SH-SY5Y (cell line): ENCODE measurements around the gene MCOLN2.

Experiments used
- GATA2 ChIP-seq: IDR thresholded peaks from 2 replicates; pipeline ENCODE4 v1.6.1; 2011; ENCODE audit warnings: mild to moderate bottlenecking, low read depth, low read length
- GATA3 ChIP-seq: IDR thresholded peaks from 2 replicates; pipeline ENCODE4 v1.6.1; 2011; ENCODE audit warnings: low read depth, mild to moderate bottlenecking, low read length, moderate library complexity

DNA sequence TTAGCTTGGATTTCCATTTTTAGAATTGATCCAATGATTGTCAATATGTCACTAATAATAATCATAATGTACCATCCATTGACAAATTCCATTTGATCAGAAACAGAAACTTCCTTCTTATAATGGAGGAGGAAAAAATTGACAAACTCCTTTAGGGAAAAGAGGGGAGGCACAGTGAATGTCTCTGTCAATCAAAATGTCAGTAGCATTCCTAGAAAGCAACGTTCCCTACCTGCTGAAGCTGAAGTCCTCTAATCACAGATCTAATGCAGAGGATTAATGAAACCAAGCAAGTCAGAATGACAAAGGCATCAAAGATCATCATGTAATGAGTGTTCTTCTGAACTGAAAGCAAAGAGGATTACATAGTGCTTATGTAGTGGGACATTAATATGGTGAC, 29.0 kb upstream of the MCOLN2 start:
- TF ChIP-seq GATA2 (no peak), GATA3 (no peak)
